NT2/D1 (cell line): ENCODE measurements around the gene TTC6.

ENCODE experiments used
- YY1 ChIP-seq: IDR thresholded peaks from 2 replicates; pipeline ENCODE4 v1.6.1; 2011; ENCODE audit not compliant: insufficient read length, insufficient read depth
- ZNF274 ChIP-seq: IDR thresholded peaks from 2 replicates; pipeline ENCODE4 v1.6.1; 2011; ENCODE audit warnings: mild to moderate bottlenecking, low read depth, low read length

DNA sequence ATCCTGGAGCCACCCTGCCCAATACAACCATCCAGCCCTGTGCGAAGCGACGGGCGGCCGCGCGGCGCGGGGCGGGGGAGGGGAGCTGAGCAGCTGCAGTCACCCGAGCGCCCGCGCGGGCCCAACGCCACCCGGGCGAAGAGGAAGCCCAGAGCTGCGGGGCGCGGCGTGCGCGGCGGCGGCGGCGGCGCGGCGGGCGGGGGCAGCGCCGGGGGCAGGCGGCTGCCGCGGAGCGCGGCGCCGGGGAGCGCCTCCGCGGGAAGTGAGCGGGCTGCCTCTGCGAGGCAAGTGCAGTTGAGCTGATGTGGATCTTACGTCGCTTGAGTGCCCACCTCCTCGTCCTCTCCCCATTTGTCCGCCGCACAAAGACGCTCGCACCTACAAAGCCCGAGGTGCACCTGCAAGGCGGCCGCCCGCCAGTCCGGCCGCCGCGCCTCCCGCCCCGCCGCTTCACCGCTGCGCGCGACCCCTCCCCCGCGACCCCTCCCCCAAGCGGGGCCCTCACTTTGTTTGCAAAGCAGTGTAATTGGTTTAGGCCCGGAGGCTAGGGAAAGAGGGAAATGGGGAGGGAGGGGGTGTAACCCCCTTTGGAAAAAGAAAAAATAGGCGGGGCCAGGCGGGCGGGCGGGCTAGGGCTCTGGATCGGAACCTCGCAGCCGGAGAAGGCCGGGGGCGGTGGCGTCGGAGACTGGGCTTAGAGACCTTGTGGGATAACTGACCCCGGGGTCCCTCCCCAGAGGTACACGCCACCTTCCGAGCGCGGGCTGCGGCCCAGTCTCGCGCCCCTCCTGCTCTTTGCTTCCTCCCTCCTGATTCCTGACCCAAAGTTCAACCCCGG, at the start of gene TTC6, which contains the start of gene FOXA1:
- no peak for TF ChIP-seq ZNF274
- no peak for TF ChIP-seq YY1
